ENCODE measurements around the gene DLGAP1.

DNA sequence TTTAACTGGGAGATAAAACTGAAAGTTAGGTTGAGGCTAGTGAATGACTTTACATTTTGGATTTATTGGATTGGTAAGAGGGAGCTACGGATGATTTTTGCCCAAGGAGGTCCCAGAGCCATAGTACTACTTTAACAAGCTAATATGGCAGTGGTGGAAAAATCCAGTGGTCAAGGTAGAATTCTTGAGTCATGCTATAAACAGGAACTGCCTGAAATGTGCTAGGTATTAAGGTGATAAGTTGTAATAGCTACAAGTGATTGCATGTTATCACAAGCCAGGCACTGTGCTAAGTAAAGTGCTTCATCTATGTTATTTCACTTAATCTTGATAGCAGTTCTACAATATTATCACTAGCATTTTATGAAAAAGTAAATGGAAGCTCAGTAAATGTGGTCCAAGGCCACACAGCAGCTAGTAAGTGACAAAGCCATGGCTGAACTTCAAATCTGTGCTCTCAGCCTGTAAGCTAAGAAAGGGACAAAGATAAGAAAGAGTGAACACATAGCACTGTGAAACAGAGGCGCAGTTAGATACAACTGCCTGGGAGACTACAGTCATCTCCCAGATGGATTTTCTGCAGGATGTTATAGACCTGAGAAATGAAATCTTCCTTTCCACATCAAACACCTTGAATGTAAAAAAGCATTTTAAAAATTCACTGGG lies 535.6 kb downstream of the DLGAP1 start:
- TF ChIP-seq, protein P1, sequence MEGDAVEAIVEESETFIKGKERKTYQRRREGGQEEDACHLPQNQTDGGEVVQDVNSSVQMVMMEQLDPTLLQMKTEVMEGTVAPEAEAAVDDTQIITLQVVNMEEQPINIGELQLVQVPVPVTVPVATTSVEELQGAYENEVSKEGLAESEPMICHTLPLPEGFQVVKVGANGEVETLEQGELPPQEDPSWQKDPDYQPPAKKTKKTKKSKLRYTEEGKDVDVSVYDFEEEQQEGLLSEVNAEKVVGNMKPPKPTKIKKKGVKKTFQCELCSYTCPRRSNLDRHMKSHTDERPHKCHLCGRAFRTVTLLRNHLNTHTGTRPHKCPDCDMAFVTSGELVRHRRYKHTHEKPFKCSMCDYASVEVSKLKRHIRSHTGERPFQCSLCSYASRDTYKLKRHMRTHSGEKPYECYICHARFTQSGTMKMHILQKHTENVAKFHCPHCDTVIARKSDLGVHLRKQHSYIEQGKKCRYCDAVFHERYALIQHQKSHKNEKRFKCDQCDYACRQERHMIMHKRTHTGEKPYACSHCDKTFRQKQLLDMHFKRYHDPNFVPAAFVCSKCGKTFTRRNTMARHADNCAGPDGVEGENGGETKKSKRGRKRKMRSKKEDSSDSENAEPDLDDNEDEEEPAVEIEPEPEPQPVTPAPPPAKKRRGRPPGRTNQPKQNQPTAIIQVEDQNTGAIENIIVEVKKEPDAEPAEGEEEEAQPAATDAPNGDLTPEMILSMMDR (IDR thresholded peaks at IDR 0.05): no peak
- TF ChIP-seq POLR2A (IDR thresholded peaks at IDR 0.05): no peak

All from testis (tissue), 2 donors.